KMS-11 (cell line): ENCODE results near the gene FIZ1.

Experiments
- H2AFZ ChIP-seq: fragments of 200-600 bp; sonication (generic); 2 replicates; pipeline ENCODE4 v1.6.1; 2016; ENCODE audit warnings: antibody characterized with exemption, mixed run types, low read depth
- H3K27ac ChIP-seq: fragments of 200-600 bp; sonication (generic); 2 replicates; pipeline ENCODE4 v1.6.1; 2016; ENCODE audit warnings: mild to moderate bottlenecking, mixed run types
- H3K27me3 ChIP-seq: fragments of 200-600 bp; sonication (generic); 2 replicates; pipeline ENCODE4 v1.6.1; 2017; ENCODE audit warnings: mild to moderate bottlenecking, low read depth, mixed run types, moderate library complexity; ENCODE audit not compliant: insufficient read depth
- H3K36me3 ChIP-seq: fragments of 200-600 bp; sonication (generic); 2 replicates; pipeline ENCODE4 v1.6.1; 2017; ENCODE audit warnings: mild to moderate bottlenecking, mixed run types; ENCODE audit not compliant: insufficient read depth
- H3K4me1 ChIP-seq: fragments of 200-600 bp; sonication (generic); 2 replicates; pipeline ENCODE4 v1.6.1; 2016; ENCODE audit warnings: mild to moderate bottlenecking, low read depth, mixed run types; ENCODE audit not compliant: poor library complexity, severe bottlenecking
- H3K4me2 ChIP-seq: fragments of 200-600 bp; sonication (generic); 2 replicates; pipeline ENCODE4 v1.7.0; 2016; ENCODE audit warnings: mild to moderate bottlenecking, mixed run types
- H3K4me3 ChIP-seq: fragments of 200-600 bp; sonication (generic); IDR thresholded peaks from 2 replicates; pipeline ENCODE4 v1.6.1; 2017; ENCODE audit warnings: low read depth, low read length, mixed read lengths; ENCODE audit not compliant: insufficient read depth
- H3K79me2 ChIP-seq: fragments of 200-600 bp; sonication (generic); 2 replicates; pipeline ENCODE4 v1.6.1; 2016; ENCODE audit warnings: low read depth, mixed run types; ENCODE audit not compliant: insufficient read depth
- H3K9ac ChIP-seq: fragments of 200-600 bp; sonication (generic); 2 replicates; pipeline ENCODE4 v1.6.1; 2016; ENCODE audit warnings: mild to moderate bottlenecking, mixed run types
- H4K20me1 ChIP-seq: fragments of 200-600 bp; sonication (generic); 2 replicates; pipeline ENCODE4 v1.6.1; 2016; ENCODE audit warnings: mild to moderate bottlenecking, mixed run types; ENCODE audit not compliant: insufficient read depth
- CTCF ChIP-seq: fragments of 200-600 bp; sonication (generic); conservative IDR thresholded peaks from 2 replicates; pipeline ENCODE4 v1.6.1; 2017; ENCODE audit warnings: low read depth, mild to moderate bottlenecking, antibody characterized with exemption, low read length, moderate library complexity, mixed read lengths

The FIZ1 gene

GRCh38 chr19:55632463-55632834 is 33.1 kb upstream of the FIZ1 start:
- peak; percentile 96 for TF ChIP-seq CTCF
- no peak overlapping the region for H3K4me2 ChIP-seq
- no peak overlapping the region for H3K27ac ChIP-seq
- H3K27me3 ChIP-seq: no peaks in the 10 kb centered on the region; the same call in 1 of the 2 replicates
- no peak overlapping the region for H3K4me3 ChIP-seq
- H4K20me1 ChIP-seq: no peaks in the 10 kb centered on the region
- peaks cover 22% of the 10 kb centered on the region for H3K79me2 ChIP-seq
- H3K36me3 ChIP-seq: no peaks in the 10 kb centered on the region
- peak overlapping the region; percentile 16; the same call in 1 of the 2 replicates for H2AFZ ChIP-seq
- H3K9ac ChIP-seq: no peak overlapping the region
- peaks cover 25% of the 10 kb centered on the region for H3K4me1 ChIP-seq

DNA sequence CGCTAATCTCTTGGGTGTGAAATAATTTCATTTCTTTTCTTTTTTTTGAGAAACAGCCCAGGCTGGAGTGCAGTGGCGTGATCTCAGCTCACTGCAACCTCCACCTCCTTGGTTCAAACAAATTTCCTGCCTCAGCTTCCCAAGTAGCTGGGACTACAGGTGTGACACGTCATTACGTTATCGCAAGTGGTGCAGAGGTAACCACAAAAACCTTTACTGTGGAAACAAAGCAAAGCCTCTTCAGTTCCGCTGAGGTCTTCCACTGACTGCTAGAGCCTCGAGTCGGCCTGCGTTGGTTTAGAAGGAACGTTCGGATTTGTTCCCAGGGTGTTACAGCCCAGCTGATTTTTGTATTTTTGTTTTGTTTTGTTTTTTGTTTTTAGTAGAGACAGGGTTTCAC is 27.0 kb upstream of the FIZ1 start:
- Histone ChIP-seq H3K36me3 (no peaks in the 10 kb centered on the region), H3K4me3 (no peak overlapping the region), H3K27me3 (no peaks in the 10 kb centered on the region; the same call in 1 of the 2 replicates), H3K4me2 (no peak overlapping the region), H2AFZ (no peak overlapping the region), H3K9ac (no peak overlapping the region), H4K20me1 (no peaks in the 10 kb centered on the region), H3K4me1 (peaks cover 15% of the 10 kb centered on the region), H3K27ac (no peak overlapping the region), H3K79me2 (no peaks in the 10 kb centered on the region)
- no peak for TF ChIP-seq CTCF

- Histone ChIP-seq H3K9ac (no peak overlapping the region), H3K27ac (0 out of 2 replicates have a peak overlapping the region, but pooled peaks have one; percentile 60), H3K27me3 (no peaks in the 10 kb centered on the region; the same call in 1 of the 2 replicates), H3K79me2 (no peaks in the 10 kb centered on the region), H3K4me2 (peak overlapping the region; percentile 47; the same call in 1 of the 2 replicates), H3K4me3 (no peak overlapping the region), H3K36me3 (no peaks in the 10 kb centered on the region), H3K4me1 (peaks cover 15% of the 10 kb centered on the region), H2AFZ (peak overlapping the region; percentile 73), H4K20me1 (no peaks in the 10 kb centered on the region)
- TF ChIP-seq CTCF: 0 out of 2 replicates have a peak, but pooled peaks have one; percentile 2
These were observed 25.6 kb upstream of the FIZ1 start for GRCh38 chr19:55625004-55625326.

GRCh38 chr19:55624109-55625003 is 25.0 kb upstream of the FIZ1 start, which contains the start of gene ZNF784:
ZNF784 (minus strand) TSS chr19:55624566; CDS start chr19:55624561, 5 bp downstream.
- Histone ChIP-seq H2AFZ (peak within 1 kb of the TSS; percentile 73), H3K79me2 (no peaks in the 10 kb centered on the region), H3K27ac (peak within 1 kb of the TSS; percentile 60), H4K20me1 (no peaks in the 10 kb centered on the region), H3K9ac (peak within 1 kb of the TSS; percentile 49; the same call in 1 of the 2 replicates), H3K4me3 (no peak within 1 kb of the TSS), H3K4me2 (peak within 1 kb of the TSS; percentile 47; the same call in 1 of the 2 replicates), H3K27me3 (no peaks in the 10 kb centered on the region; the same call in 1 of the 2 replicates), H3K4me1 (peaks cover 15% of the 10 kb centered on the region), H3K36me3 (no peaks in the 10 kb centered on the region)
- TF ChIP-seq CTCF: no peak
